Measurements from ENCODE around the gene PCNX1.

Gene PCNX1

DNA sequence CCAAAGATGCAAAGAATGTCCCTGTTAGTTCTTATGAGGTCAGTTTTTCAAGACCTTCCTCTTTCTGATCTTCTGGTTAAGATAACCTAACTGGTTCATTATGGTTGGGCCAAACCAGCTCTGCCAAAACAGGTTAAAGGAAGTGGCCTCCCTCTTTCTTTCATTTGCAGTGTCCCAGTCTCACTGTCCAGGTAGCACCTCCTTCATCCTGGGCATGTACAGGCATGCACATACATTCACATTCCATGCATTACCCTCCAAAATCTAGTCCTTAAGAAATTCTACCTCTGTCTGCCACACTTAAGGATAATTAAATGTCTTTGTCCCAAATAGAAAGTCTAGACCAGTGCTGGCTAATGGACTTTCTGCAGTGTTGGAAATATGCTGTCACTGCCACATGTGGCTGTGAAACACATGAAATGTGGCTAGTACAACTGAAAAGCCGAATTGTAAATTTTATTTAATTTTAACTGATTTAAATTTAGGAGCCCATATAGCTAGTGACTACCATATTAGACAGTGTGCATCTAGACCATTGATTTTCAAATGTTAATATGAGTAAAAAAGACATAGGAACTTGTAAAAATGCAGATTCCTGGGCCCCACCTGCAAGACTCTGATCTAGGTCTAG is 169.3 kb downstream of the PCNX1 start:
- no peaks in the 10 kb centered on the region for H3K27me3 ChIP-seq (ENCODE audit: insufficient read depth, poor library complexity, severe bottlenecking)
- H3K27ac ChIP-seq (replicated peaks): no peak overlapping the region
- no peak for DNase-seq (ENCODE audit: low read depth in 1 of 2, low spot score in 1 of 2)
- no peak overlapping the region for H3K4me3 ChIP-seq (replicated peaks; ENCODE audit: insufficient read depth, low read length)
- TF ChIP-seq, protein P1, sequence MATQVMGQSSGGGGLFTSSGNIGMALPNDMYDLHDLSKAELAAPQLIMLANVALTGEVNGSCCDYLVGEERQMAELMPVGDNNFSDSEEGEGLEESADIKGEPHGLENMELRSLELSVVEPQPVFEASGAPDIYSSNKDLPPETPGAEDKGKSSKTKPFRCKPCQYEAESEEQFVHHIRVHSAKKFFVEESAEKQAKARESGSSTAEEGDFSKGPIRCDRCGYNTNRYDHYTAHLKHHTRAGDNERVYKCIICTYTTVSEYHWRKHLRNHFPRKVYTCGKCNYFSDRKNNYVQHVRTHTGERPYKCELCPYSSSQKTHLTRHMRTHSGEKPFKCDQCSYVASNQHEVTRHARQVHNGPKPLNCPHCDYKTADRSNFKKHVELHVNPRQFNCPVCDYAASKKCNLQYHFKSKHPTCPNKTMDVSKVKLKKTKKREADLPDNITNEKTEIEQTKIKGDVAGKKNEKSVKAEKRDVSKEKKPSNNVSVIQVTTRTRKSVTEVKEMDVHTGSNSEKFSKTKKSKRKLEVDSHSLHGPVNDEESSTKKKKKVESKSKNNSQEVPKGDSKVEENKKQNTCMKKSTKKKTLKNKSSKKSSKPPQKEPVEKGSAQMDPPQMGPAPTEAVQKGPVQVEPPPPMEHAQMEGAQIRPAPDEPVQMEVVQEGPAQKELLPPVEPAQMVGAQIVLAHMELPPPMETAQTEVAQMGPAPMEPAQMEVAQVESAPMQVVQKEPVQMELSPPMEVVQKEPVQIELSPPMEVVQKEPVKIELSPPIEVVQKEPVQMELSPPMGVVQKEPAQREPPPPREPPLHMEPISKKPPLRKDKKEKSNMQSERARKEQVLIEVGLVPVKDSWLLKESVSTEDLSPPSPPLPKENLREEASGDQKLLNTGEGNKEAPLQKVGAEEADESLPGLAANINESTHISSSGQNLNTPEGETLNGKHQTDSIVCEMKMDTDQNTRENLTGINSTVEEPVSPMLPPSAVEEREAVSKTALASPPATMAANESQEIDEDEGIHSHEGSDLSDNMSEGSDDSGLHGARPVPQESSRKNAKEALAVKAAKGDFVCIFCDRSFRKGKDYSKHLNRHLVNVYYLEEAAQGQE (IDR thresholded peaks at IDR 0.05; ENCODE audit: insufficient replicate concordance, low read depth): no peak
- TF ChIP-seq, protein P2, sequence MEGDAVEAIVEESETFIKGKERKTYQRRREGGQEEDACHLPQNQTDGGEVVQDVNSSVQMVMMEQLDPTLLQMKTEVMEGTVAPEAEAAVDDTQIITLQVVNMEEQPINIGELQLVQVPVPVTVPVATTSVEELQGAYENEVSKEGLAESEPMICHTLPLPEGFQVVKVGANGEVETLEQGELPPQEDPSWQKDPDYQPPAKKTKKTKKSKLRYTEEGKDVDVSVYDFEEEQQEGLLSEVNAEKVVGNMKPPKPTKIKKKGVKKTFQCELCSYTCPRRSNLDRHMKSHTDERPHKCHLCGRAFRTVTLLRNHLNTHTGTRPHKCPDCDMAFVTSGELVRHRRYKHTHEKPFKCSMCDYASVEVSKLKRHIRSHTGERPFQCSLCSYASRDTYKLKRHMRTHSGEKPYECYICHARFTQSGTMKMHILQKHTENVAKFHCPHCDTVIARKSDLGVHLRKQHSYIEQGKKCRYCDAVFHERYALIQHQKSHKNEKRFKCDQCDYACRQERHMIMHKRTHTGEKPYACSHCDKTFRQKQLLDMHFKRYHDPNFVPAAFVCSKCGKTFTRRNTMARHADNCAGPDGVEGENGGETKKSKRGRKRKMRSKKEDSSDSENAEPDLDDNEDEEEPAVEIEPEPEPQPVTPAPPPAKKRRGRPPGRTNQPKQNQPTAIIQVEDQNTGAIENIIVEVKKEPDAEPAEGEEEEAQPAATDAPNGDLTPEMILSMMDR (IDR thresholded peaks at IDR 0.05; ENCODE audit: insufficient read depth, low read length): no peak
- TF ChIP-seq POLR2AphosphoS5 (IDR thresholded peaks at IDR 0.05; ENCODE audit: low read depth) (no peak), GABPA (IDR thresholded peaks at IDR 0.05; ENCODE audit: low read depth) (no peak), SPI1 (IDR thresholded peaks at IDR 0.05; ENCODE audit: borderline replicate concordance, low read depth) (no peak)

DNA sequence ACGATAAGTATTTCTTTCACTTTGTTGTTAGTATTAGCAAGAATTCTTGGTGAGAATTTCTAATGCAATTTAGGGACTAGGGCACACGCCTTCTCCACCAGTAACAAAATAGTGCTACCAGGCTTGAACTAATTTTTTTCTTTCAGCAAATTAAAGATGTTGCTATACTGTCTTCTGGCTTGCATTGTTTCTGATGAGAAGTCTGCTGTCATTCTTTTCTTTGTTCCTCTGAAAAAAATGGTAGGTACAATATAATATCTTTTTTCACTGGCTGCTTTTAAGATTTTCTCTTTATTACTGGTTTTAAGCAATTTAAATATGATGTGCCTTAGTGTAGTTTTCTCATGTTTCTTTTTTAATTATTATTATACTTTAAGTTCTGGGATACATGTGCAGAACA is 171.2 kb downstream of the PCNX1 start:
- no peak for DNase-seq (ENCODE audit: low read depth in 1 of 2, low spot score in 1 of 2)
- no peaks in the 10 kb centered on the region for H3K27me3 ChIP-seq (ENCODE audit: insufficient read depth, poor library complexity, severe bottlenecking)
- no peak for TF ChIP-seq SPI1 (IDR thresholded peaks at IDR 0.05; ENCODE audit: borderline replicate concordance, low read depth)
- TF ChIP-seq, protein P1 (IDR thresholded peaks at IDR 0.05; ENCODE audit: insufficient replicate concordance, low read depth): no peak
- TF ChIP-seq POLR2AphosphoS5 (IDR thresholded peaks at IDR 0.05; ENCODE audit: low read depth): no peak
- TF ChIP-seq, protein P2 (IDR thresholded peaks at IDR 0.05; ENCODE audit: insufficient read depth, low read length): no peak
- TF ChIP-seq GABPA (IDR thresholded peaks at IDR 0.05; ENCODE audit: low read depth): no peak
- no peak overlapping the region for H3K27ac ChIP-seq (replicated peaks)
- no peak overlapping the region for H3K4me3 ChIP-seq (replicated peaks; ENCODE audit: insufficient read depth, low read length)

DNA sequence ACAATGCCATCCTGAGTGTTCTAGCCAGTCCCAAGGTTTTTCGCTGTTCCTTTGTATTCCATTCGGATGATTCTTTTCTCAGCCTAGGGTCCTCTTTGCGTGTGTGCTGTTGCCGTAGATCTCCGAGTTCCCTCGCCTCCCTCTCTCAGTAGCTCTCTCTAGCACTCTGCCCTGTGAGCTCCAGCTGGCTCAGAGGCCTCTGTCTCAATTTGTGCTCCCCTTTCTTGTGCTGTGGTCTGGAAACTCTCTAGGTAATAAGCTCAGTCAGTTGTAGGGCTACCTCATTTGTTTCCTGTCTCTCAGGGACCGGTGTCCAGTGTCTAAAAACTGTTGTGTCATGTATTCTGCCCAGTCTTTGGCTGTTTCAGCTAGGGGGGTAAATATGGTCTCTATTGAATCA is 179.3 kb downstream of the PCNX1 start:
- no peak overlapping the region for H3K27ac ChIP-seq (replicated peaks)
- TF ChIP-seq, protein P1 (IDR thresholded peaks at IDR 0.05; ENCODE audit: insufficient replicate concordance, low read depth): no peak
- TF ChIP-seq, protein P2 (IDR thresholded peaks at IDR 0.05; ENCODE audit: insufficient read depth, low read length): no peak
- TF ChIP-seq POLR2AphosphoS5 (IDR thresholded peaks at IDR 0.05; ENCODE audit: low read depth): no peak
- no peak for TF ChIP-seq GABPA (IDR thresholded peaks at IDR 0.05; ENCODE audit: low read depth)
- TF ChIP-seq SPI1 (IDR thresholded peaks at IDR 0.05; ENCODE audit: borderline replicate concordance, low read depth): no peak

More for the DNA sequence above, 179.3 kb downstream of the PCNX1 start:
- Histone ChIP-seq H3K4me3 (replicated peaks; ENCODE audit: insufficient read depth, low read length) (no peak overlapping the region), H3K27me3 (ENCODE audit: insufficient read depth, poor library complexity, severe bottlenecking) (no peaks in the 10 kb centered on the region)
- DNase-seq (ENCODE audit: low read depth in 1 of 2, low spot score in 1 of 2): no peak
